HCT116 (cell line): Measurements from ENCODE around the gene RNF150. TPM values are rescaled to one million over a fixed set of nuclear protein-coding genes. Genes with fewer than 3 reads are reported as not detected.

Experiments used
- ATAC-seq: fragments of 200-7000 bp; cut with Tn5 transposase; 2 replicates; pipeline ENCODE4 v1.9.1; 2020; ENCODE audit warnings: mild to moderate bottlenecking, moderate library complexity
- BruUV-seq: library from RNA; stranded (reverse); fragments of 400-500 nt; replicated peaks from 2 replicates; lab custom pipeline; 2021; lab: Mats Ljungman, UMichigan
- CTCF ChIA-PET: fragments of 300-600 bp; sonication (Branson Sonifier 250); formaldehyde crosslinking; loops from one replicate; lab custom pipeline; 2021; ENCODE audit warnings: antibody characterized with exemption; lab: Charles Lee
- POLR2A ChIA-PET: fragments of 300-600, 350-600 bp; sonication (Branson Sonifier 250); formaldehyde crosslinking; loops from one replicate; lab custom pipeline; 2021; ENCODE audit warnings: antibody characterized with exemption; lab: Charles Lee
- RAD21 ChIA-PET, 2 experiments: fragments of 300-600 bp; sonication (Branson Sonifier 250); formaldehyde crosslinking; loops; one replicate each; lab custom pipeline; 2023; ENCODE audit warnings: low total read pairs in 2 of 2; ENCODE audit not compliant: uncharacterized antibody in 2 of 2, unreplicated experiment in 2 of 2, low non-redundant PET in 1 of 2; lab: Charles Lee
- DNase-seq: peaks from one replicate; pipeline ENCODE4 v3.0.0-alpha.2; 2010; ENCODE audit warnings: low read depth, low spot score
- H2AFZ ChIP-seq: fragments of 200-600 bp; shearing (Covaris generic), sonication (generic); 2 replicates; pipeline ENCODE4 v1.6.1; 2017; ENCODE audit warnings: low read depth, mixed run types, mixed read lengths, antibody characterized with exemption, low read length; ENCODE audit not compliant: poor library complexity, severe bottlenecking
- H3K27ac ChIP-seq: 2 replicates; pipeline ENCODE4 v1.5.1; 2012; ENCODE audit warnings: low read depth, low read length
- H3K27me3 ChIP-seq: fragments of 200-600 bp; sonication (generic); 2 replicates; pipeline ENCODE4 v1.6.1; 2016; ENCODE audit warnings: mixed run types, low read length, mixed read lengths; ENCODE audit not compliant: insufficient read depth
- H3K36me3 ChIP-seq, 2 experiments: fragments of 200-500 bp in 1 of 2; fragments of 200-600 bp in 1 of 2; sonication (Bioruptor generic) in 1 of 2; sonication (generic) in 1 of 2; 2 replicates each; pipeline versions ENCODE4 v1.5.1 to v1.6.1; 2014 to 2016; ENCODE audit warnings: low read length in 2 of 2, inconsistent platforms in 1 of 2, mixed read lengths in 1 of 2, mixed run types in 1 of 2; ENCODE audit not compliant: insufficient read depth in 2 of 2, control insufficient read depth in 1 of 2
- H3K4me1 ChIP-seq, 2 experiments: fragments of 200-600 bp in 1 of 2; sonication (generic) in 1 of 2; 2 replicates each; pipeline versions ENCODE4 v1.5.1 to v1.6.1; 2012 to 2017; ENCODE audit warnings: low read length in 2 of 2, inconsistent platforms in 1 of 2, mild to moderate bottlenecking in 1 of 2, mixed read lengths in 1 of 2, mixed run types in 1 of 2, moderate library complexity in 1 of 2; ENCODE audit not compliant: insufficient read depth in 2 of 2, control insufficient read depth in 1 of 2
- H3K4me2 ChIP-seq: fragments of 200-600 bp; sonication (generic); 2 replicates; pipeline ENCODE4 v1.6.1; 2017; ENCODE audit warnings: mixed run types, low read length, mixed read lengths
- H3K4me3 ChIP-seq, 2 experiments: fragments of 200-600 bp in 1 of 2; sonication (generic) in 1 of 2; replicated peaks in 1 of 2; 2 replicates each; pipeline ENCODE4 v1.5.1; 2011 to 2016; ENCODE audit warnings: low read length in 2 of 2, control low read depth in 1 of 2, low read depth in 1 of 2, mild to moderate bottlenecking in 1 of 2, mixed read lengths in 1 of 2, mixed run types in 1 of 2
- H3K79me2 ChIP-seq: fragments of 200-600 bp; sonication (generic); 2 replicates; pipeline ENCODE4 v1.6.1; 2017; ENCODE audit warnings: mild to moderate bottlenecking, mixed run types, low read length, moderate library complexity, mixed read lengths; ENCODE audit not compliant: insufficient read depth
- H3K9ac ChIP-seq: fragments of 200-600 bp; sonication (generic); 2 replicates; pipeline ENCODE4 v1.6.1; 2016; ENCODE audit warnings: low read length, mixed read lengths
- H3K9me2 ChIP-seq: fragments of 200-600 bp; sonication (generic), shearing (Covaris generic); 2 replicates; pipeline ENCODE4 v1.6.1; 2017; ENCODE audit warnings: mixed run types, mild to moderate bottlenecking, moderate library complexity; ENCODE audit not compliant: insufficient read depth
- H3K9me3 ChIP-seq, 2 experiments: fragments of 200-500 bp in 1 of 2; fragments of 200-600 bp in 1 of 2; sonication (Bioruptor generic) in 1 of 2; sonication (generic) in 1 of 2; 2 replicates each; pipeline ENCODE4 v1.6.1; 2014 to 2017; ENCODE audit warnings: low read length in 2 of 2, mixed read lengths in 2 of 2, inconsistent platforms in 1 of 2, low read depth in 1 of 2, mild to moderate bottlenecking in 1 of 2, mixed run types in 1 of 2, moderate library complexity in 1 of 2; ENCODE audit not compliant: control insufficient read depth in 1 of 2, insufficient read depth in 1 of 2
- H4K20me1 ChIP-seq: fragments of 200-600 bp; sonication (generic), shearing (Covaris generic); 2 replicates; pipeline ENCODE4 v1.6.1; 2017; ENCODE audit warnings: mixed run types, mild to moderate bottlenecking, moderate library complexity; ENCODE audit not compliant: insufficient read depth
- CBX3 ChIP-seq: IDR thresholded peaks from 2 replicates; pipeline ENCODE4 v1.6.1; 2012; ENCODE audit warnings: low read depth
- CEBPB ChIP-seq: IDR thresholded peaks from 2 replicates; pipeline ENCODE4 v1.6.1; 2012; ENCODE audit warnings: low read depth
- EGR1 ChIP-seq: IDR thresholded peaks from 2 replicates; pipeline ENCODE4 v1.6.1; 2012; ENCODE audit warnings: low read depth
- EZH2 ChIP-seq: fragments of 200-600 bp; sonication (generic); IDR thresholded peaks from 2 replicates; pipeline ENCODE4 v1.6.1; 2017; ENCODE audit warnings: antibody characterized with exemption, mixed run types
- EZH2phosphoT487 ChIP-seq: fragments of 200-600 bp; IDR thresholded peaks from 2 replicates; pipeline ENCODE4 v1.6.1; 2018; ENCODE audit warnings: antibody characterized with exemption, borderline replicate concordance
- FOSL1 ChIP-seq: IDR thresholded peaks from 2 replicates; pipeline ENCODE4 v1.6.1; 2012; ENCODE audit warnings: low read depth
- POLR2A ChIP-seq: IDR thresholded peaks from 2 replicates; pipeline ENCODE4 v1.7.0; 2011; ENCODE audit warnings: borderline replicate concordance; ENCODE audit not compliant: insufficient read depth, insufficient read length; ENCODE audit errors: extremely low read depth
- RAD21 ChIP-seq: IDR thresholded peaks from 2 replicates; pipeline ENCODE4 v1.6.1; 2012; ENCODE audit warnings: low read depth, mild to moderate bottlenecking
- SRF ChIP-seq: IDR thresholded peaks from 2 replicates; pipeline ENCODE4 v1.6.1; 2012; ENCODE audit warnings: low read depth
- ZFX ChIP-seq: fragments of 450-650 bp; IDR thresholded peaks from 2 replicates; pipeline ENCODE4 v1.6.1; 2017
- intact Hi-C: fragments of 100-400 bp; cut with micrococcal nuclease; formaldehyde crosslinking; loops from 2 replicates; pipeline ENCODE4 v1.10.0; 2022
- total RNA-seq: library from RNA; stranded (reverse); gene quantifications from one replicate; pipeline ENCODE4 v1.2.1, GENCODE V29; 2021; ENCODE audit not compliant: unreplicated experiment
- TF ChIP-seq, protein P1 (sequence below): IDR thresholded peaks from 2 replicates; pipeline ENCODE4 v1.6.1; 2011; ENCODE audit warnings: mild to moderate bottlenecking, low read length, moderate library complexity; ENCODE audit not compliant: insufficient replicate concordance; ENCODE audit errors: extremely low read depth
- TF ChIP-seq, protein P2 (sequence below): IDR thresholded peaks from 2 replicates; pipeline ENCODE4 v1.6.1; 2012
- TF ChIP-seq, protein P3 (sequence below): IDR thresholded peaks from 2 replicates; pipeline ENCODE4 v1.6.1; 2012; ENCODE audit warnings: low read depth
- TF ChIP-seq, protein P4 (sequence below): IDR thresholded peaks from 2 replicates; pipeline ENCODE4 v1.6.1; 2012

The RNF150 gene
- total RNA-seq, 1 experiment from 2014 or later: 0.07 TPM

DNA sequence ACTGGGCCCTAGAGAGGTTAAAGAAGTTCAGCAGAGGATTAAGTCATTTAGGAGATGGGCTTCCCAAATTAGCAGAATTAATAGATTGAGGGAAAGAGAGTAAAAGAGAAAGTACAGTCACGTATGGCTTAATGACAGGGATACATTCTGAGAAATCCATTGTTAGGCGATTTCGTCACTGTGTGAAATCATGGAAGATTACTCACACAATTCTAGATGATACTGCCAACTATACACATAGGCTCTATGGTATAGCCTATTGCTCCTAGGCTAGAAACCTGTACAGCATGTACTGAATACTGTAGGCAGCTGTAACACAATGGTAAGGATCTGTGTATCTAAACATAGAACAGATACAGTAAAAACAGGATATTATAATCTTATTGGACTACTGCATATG, 180.6 kb downstream of the RNF150 start:
- Histone ChIP-seq H3K9me2 (no peaks in the 10 kb centered on the region), H3K9me3 (no peaks in the 10 kb centered on the region), H3K4me1 (no peaks in the 10 kb centered on the region), H3K9ac (no peak overlapping the region), H3K36me3 (no peaks in the 10 kb centered on the region), H4K20me1 (no peaks in the 10 kb centered on the region), H2AFZ (no peak overlapping the region), H3K79me2 (no peaks in the 10 kb centered on the region), H3K27me3 (no peaks in the 10 kb centered on the region), H3K4me2 (no peak overlapping the region), H3K27ac (no peak overlapping the region), H3K4me3 (no peak overlapping the region)
- ChIA-PET POLR2A (no interaction called here), CTCF (no interaction called here), RAD21 (no interaction called here)
- TF ChIP-seq, protein P1, sequence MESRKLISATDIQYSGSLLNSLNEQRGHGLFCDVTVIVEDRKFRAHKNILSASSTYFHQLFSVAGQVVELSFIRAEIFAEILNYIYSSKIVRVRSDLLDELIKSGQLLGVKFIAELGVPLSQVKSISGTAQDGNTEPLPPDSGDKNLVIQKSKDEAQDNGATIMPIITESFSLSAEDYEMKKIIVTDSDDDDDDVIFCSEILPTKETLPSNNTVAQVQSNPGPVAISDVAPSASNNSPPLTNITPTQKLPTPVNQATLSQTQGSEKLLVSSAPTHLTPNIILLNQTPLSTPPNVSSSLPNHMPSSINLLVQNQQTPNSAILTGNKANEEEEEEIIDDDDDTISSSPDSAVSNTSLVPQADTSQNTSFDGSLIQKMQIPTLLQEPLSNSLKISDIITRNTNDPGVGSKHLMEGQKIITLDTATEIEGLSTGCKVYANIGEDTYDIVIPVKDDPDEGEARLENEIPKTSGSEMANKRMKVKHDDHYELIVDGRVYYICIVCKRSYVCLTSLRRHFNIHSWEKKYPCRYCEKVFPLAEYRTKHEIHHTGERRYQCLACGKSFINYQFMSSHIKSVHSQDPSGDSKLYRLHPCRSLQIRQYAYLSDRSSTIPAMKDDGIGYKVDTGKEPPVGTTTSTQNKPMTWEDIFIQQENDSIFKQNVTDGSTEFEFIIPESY: no peak
- TF ChIP-seq, protein P2, sequence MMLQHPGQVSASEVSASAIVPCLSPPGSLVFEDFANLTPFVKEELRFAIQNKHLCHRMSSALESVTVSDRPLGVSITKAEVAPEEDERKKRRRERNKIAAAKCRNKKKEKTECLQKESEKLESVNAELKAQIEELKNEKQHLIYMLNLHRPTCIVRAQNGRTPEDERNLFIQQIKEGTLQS: no peak
- TF ChIP-seq, protein P3, sequence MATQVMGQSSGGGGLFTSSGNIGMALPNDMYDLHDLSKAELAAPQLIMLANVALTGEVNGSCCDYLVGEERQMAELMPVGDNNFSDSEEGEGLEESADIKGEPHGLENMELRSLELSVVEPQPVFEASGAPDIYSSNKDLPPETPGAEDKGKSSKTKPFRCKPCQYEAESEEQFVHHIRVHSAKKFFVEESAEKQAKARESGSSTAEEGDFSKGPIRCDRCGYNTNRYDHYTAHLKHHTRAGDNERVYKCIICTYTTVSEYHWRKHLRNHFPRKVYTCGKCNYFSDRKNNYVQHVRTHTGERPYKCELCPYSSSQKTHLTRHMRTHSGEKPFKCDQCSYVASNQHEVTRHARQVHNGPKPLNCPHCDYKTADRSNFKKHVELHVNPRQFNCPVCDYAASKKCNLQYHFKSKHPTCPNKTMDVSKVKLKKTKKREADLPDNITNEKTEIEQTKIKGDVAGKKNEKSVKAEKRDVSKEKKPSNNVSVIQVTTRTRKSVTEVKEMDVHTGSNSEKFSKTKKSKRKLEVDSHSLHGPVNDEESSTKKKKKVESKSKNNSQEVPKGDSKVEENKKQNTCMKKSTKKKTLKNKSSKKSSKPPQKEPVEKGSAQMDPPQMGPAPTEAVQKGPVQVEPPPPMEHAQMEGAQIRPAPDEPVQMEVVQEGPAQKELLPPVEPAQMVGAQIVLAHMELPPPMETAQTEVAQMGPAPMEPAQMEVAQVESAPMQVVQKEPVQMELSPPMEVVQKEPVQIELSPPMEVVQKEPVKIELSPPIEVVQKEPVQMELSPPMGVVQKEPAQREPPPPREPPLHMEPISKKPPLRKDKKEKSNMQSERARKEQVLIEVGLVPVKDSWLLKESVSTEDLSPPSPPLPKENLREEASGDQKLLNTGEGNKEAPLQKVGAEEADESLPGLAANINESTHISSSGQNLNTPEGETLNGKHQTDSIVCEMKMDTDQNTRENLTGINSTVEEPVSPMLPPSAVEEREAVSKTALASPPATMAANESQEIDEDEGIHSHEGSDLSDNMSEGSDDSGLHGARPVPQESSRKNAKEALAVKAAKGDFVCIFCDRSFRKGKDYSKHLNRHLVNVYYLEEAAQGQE: no peak
- TF ChIP-seq ZFX (no peak), POLR2A (no peak), SRF (no peak), CBX3 (no peak), CEBPB (no peak), EZH2 (no peak), RAD21 (no peak), EGR1 (no peak), EZH2phosphoT487 (no peak), FOSL1 (no peak)
- TF ChIP-seq, protein P4, sequence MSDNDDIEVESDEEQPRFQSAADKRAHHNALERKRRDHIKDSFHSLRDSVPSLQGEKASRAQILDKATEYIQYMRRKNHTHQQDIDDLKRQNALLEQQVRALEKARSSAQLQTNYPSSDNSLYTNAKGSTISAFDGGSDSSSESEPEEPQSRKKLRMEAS: no peak
- no TSS peak for BruUV-seq
- no peak for ATAC-seq
- DNase-seq: no peak
- intact Hi-C loops: no loop called here
